Prostate gland (tissue), 2 donors: ENCODE measurements around the gene SEPTIN7.

ENCODE experiments used
- CTCF ChIP-seq, 4 experiments: fragments of 200-600 bp in 2 of 4; fragments of 450-650 bp in 2 of 4; sonication (generic) in 2 of 4; IDR thresholded peaks; 1 replicate in 3 of 4; 2 replicates in 1 of 4; pipeline ENCODE4 v1.5.1; 2016 to 2019; ENCODE audit warnings: antibody characterized with exemption in 4 of 4, mild to moderate bottlenecking in 2 of 4, moderate library complexity in 2 of 4
- POLR2A ChIP-seq: fragments of 450-650 bp; IDR thresholded peaks from one replicate; pipeline ENCODE4 v1.6.1; 2016; ENCODE audit warnings: antibody characterized with exemption, mild to moderate bottlenecking
- POLR2AphosphoS5 ChIP-seq: sonication (generic); formaldehyde crosslinking; IDR thresholded peaks from one replicate; pipeline ENCODE4 v1.6.1; 2017; ENCODE audit warnings: antibody characterized with exemption

GRCh38 chr7:35758421-35758820 is 42.4 kb upstream of the SEPTIN7 start:
- TF ChIP-seq POLR2AphosphoS5 = no peak
- TF ChIP-seq CTCF (IDR thresholded peaks at IDR 0.05) = no peak
- TF ChIP-seq POLR2A = no peak
